ENCODE measurements around the gene PNLIPRP3.

PNLIPRP3 gene

GRCh38 chr10:116521424-116522290 is 94.0 kb downstream of the PNLIPRP3 start:
- DNase-seq: peak; percentile 17

- no peak for DNase-seq
Observed at GRCh38 chr10:116522803-116523381, 95.2 kb downstream of the PNLIPRP3 start.

GRCh38 chr10:116524736-116525135 is 97.1 kb downstream of the PNLIPRP3 start:
- DNase-seq: no peak

GRCh38 chr10:116526219-116526618 is 98.6 kb downstream of the PNLIPRP3 start:
- DNase-seq: no peak
